ENCODE results near the gene FMN1.
A peak's percentile ranks its signal among the peaks of the same experiment; 100 is the strongest.

Gene FMN1

DNA sequence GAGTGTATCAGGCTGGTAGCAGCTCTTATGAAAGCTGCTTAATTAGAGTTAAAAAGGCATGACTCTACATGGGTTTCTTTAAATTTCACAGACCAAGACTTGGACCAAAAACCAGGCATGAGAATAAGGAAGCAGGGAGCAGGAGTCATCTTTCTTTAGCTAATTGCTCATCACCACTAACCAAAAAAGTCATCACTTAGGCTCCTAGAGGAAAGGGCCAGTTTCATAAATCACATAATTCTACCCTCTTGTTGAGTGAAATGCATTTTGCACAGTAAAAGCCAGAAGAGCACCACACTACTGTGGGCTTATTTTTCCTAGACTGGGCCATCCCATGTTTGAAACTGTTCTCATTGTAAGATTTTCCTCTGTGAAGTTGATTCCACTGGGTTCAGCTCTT lies 301.1 kb downstream of the FMN1 start:
- peaks cover 7% of the 10 kb centered on the region for H3K27me3 Mint-ChIP-seq
- H3K9me3 Mint-ChIP-seq, result no peaks in the 10 kb centered on the region
- no peaks in the 10 kb centered on the region for H3K4me1 Mint-ChIP-seq
- H3K4me3 Mint-ChIP-seq, result no peak overlapping the region
- DNase-seq, result no peak
- ATAC-seq, result no peak
- no peak overlapping the region for H3K27ac Mint-ChIP-seq

DNA sequence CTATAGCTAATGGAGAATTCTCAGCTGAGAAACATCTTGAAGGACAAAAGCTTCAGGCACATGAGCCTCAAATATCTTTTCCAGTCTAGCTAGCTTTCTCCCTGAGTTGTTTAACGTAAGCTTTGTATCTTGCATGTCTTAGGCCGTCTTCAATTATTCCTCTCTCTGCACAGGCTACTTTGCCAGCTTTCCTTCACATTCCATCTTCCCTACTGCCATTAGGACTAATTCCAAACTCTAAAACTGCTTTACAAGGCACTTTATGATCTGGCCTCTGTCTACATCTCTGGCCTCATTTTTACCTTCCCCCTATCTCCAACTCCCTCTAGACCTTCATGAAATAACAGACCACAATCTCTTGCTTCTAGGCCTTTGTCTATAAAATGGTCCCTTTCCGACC lies 305.3 kb downstream of the FMN1 start:
- Mint-ChIP-seq H3K4me1 (no peaks in the 10 kb centered on the region), H3K27ac (no peak overlapping the region), H3K9me3 (no peaks in the 10 kb centered on the region), H3K27me3 (no peaks in the 10 kb centered on the region), H3K4me3 (no peak overlapping the region)
- DNase-seq (no peak), ATAC-seq (no peak)

DNA sequence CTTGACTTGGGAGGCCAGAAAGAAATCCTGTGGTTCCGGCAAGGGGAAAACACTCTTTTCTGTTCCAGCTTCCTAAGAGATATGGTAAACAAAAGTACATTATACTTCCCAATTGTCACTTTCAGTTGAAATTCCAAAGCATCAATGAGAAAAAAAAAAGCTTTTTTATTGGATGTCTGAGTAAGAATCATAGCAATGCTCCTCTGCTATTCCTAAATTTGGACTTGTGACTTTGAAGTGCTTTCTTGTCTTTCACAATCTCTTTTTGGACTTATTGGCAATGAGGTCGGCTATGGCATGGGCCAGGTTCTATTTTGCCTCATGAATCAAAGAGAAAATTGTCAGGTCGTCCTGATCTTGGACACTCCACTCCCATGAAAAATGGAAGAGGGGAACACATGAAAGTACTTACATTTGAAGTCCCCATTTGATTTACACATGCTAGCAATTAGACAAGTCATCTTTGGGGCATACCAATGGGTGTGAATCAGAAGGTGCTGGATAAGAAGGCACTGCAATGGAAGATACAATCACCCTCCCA lies 306.2 kb downstream of the FMN1 start:
- DNase-seq, result no peak
- Mint-ChIP-seq H3K9me3 (no peaks in the 10 kb centered on the region), H3K27ac (no peak overlapping the region), H3K4me1 (no peaks in the 10 kb centered on the region), H3K4me3 (no peak overlapping the region), H3K27me3 (no peaks in the 10 kb centered on the region)
- no peak for ATAC-seq

DNA sequence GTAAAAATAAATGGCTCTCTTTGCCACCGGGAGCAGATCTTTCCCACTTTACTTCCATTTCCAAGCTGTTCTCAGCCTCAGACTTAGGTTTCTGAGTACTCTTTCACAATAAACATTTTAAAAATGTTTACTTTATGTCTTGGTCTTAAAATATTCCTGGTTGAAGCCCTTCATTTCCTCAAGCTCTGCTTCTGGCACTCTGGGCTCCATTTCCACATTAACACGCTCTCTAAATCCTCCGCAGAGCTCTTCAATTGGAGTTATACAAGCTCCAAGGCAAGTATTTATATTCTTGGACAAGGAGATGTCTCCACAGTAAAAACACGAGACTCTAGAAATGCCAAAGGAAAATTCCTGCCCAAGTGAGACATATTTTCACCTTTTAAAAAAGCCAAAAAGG lies 307.4 kb downstream of the FMN1 start:
- no peak overlapping the region for H3K4me3 Mint-ChIP-seq
- no peaks in the 10 kb centered on the region for H3K9me3 Mint-ChIP-seq
- H3K4me1 Mint-ChIP-seq, result no peaks in the 10 kb centered on the region
- H3K27ac Mint-ChIP-seq, result no peak overlapping the region
- no peak for DNase-seq
- no peaks in the 10 kb centered on the region for H3K27me3 Mint-ChIP-seq
- no peak for ATAC-seq

DNA sequence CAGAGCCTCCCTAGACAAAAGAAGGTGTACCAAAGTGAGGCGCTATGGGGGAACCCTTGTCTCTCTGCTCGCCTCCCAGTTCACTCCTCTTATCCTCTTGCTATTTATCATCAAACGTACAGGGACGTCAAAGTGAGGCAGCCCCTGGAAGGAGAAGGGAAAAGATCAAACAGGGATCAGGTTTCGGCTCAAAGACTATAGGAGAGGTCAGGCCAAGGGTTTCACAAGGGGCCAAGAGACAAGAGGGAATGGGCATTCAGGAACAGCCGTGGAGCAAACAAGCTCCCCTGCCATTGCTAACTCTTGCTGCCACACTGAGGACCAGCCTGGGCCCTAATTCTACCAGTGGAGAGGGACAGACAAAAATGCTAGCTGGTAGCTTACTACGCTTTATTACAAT lies 308.1 kb downstream of the FMN1 start:
- ATAC-seq (no peak), DNase-seq (no peak)
- H3K4me3 Mint-ChIP-seq, result no peak overlapping the region
- H3K27ac Mint-ChIP-seq, result no peak overlapping the region
- no peaks in the 10 kb centered on the region for H3K9me3 Mint-ChIP-seq
- H3K4me1 Mint-ChIP-seq, result no peaks in the 10 kb centered on the region
- H3K27me3 Mint-ChIP-seq, result no peaks in the 10 kb centered on the region

DNA sequence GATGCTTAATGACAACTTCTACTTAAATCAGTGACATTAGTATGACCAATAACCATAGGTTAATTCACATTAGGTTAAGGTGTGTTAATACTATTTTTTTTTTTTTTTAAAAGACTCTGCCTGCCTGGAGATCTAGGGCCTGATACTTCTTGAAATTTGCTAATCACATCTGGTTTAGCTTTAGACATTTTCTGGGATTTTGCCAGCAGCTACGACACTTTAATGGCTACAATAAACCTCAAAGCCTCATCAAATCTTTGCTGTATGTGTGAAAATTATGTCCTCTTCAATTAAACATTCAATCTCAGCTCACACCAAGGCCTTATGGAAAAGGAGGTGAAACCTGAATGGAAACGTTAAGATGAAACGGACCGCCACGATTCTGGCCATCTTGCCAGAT lies 308.8 kb downstream of the FMN1 start:
- Mint-ChIP-seq H3K4me1 (no peaks in the 10 kb centered on the region), H3K27me3 (no peaks in the 10 kb centered on the region), H3K4me3 (no peak overlapping the region), H3K9me3 (no peaks in the 10 kb centered on the region), H3K27ac (no peak overlapping the region)
- DNase-seq (no peak), ATAC-seq (no peak)

DNA sequence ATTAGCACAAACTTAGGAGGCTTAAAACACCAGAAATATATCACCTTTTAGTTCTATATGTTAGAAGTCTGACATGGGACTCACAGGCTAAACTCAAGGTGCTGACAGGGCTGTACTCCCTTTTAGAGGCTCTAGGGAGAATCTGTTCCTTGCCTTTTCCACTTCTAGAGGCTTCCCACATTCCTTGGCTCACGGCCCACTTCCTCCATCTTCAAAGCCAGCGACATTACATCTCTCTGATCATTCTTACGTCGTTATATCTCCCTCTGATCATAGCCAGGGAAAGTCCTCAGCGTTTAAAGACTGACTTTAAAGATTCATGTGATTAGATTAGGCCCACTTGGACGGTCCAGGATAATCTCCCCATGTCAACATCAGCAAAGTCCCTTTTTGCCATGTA lies 310.4 kb downstream of the FMN1 start:
- no peak for ATAC-seq
- Mint-ChIP-seq H3K4me3 (no peak overlapping the region), H3K27me3 (no peaks in the 10 kb centered on the region), H3K27ac (no peak overlapping the region), H3K4me1 (no peaks in the 10 kb centered on the region), H3K9me3 (no peaks in the 10 kb centered on the region)
- no peak for DNase-seq

DNA sequence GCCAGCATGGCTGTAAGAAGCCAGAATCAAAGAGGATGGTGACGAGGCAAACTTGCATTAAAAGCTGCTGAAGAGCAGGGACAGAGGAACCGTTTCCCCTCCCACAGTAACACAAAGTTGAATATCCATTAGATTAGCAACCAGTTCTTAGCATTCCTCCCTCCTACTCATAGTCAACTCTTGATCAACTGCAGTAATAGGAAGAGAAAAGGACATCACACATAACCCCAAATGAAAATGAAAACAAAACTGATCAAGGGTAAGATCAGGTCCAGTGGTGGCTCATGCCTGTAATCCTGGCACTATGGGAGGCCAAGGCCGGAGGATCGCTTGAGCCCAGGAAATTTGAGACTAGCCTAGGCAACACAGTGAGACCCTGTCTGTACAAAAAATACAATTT lies 311.6 kb downstream of the FMN1 start:
- Mint-ChIP-seq H3K9me3 (no peaks in the 10 kb centered on the region), H3K4me3 (no peak overlapping the region), H3K27me3 (peaks cover 6% of the 10 kb centered on the region), H3K4me1 (no peaks in the 10 kb centered on the region), H3K27ac (no peak overlapping the region)
- ATAC-seq, result no peak
- DNase-seq, result no peak

DNA sequence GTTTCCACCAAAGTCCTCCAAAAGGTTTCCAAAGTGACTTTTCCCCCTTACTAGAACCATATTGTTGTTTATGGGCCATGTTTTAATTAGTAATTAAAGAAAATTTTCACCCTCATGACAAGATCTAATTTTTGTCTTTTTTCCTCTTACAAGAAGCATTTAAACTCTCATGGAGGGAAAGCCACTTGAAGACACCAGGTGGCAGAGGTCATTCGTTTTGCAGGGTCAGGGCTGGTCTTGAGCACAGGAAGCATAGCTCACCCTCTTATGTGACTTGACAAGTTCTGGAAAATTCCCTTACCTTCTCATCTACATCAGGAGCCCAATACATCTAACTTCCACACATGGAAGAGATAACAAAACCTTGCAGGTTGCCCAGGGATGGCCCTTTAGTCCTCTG lies 313.0 kb downstream of the FMN1 start:
- H3K4me3 Mint-ChIP-seq, result no peak overlapping the region
- H3K27me3 Mint-ChIP-seq, result peaks cover 10% of the 10 kb centered on the region
- no peak overlapping the region for H3K27ac Mint-ChIP-seq
- DNase-seq (no peak), ATAC-seq (no peak)
- no peaks in the 10 kb centered on the region for H3K4me1 Mint-ChIP-seq
- no peaks in the 10 kb centered on the region for H3K9me3 Mint-ChIP-seq

DNA sequence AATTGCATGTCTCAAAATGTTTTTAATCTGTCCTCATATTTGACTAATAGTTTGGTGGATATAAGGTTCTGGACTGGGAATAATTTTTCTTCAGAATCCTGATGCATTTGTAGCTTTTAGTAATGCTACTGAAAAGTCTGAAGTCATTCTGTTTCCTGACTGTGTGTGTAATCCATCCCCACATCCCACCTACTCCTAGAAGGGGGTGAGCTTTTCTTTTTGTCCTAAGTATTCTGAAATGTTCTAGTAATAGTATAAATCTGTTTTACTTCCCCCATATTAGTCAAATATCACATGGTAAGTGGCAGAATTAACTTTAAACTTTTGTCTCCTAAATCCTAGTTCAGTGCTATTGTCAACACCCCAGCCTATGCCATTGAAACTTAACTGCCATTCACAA lies 313.9 kb downstream of the FMN1 start:
- peaks cover 10% of the 10 kb centered on the region for H3K27me3 Mint-ChIP-seq
- DNase-seq (no peak), ATAC-seq (no peak)
- no peak overlapping the region for H3K4me3 Mint-ChIP-seq
- no peaks in the 10 kb centered on the region for H3K9me3 Mint-ChIP-seq
- H3K4me1 Mint-ChIP-seq, result no peaks in the 10 kb centered on the region
- no peak overlapping the region for H3K27ac Mint-ChIP-seq

DNA sequence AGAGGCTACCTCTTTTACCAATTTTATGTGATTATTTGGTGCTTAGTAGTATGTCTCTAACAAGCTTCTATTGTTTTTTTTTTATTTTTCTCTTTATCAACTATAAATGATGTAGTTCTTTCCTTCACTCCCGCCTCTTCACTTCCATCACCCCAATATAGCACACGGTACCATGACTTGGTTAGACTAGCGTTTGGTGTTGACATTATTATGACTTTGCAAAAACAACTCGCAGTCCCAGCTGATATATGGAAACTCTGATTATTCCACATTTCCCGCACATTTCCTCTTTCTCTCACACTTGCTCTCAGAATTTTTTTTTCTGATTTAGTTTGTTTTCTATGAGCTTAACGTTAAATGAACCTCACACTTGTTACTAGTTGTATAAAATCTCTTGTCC lies 314.5 kb downstream of the FMN1 start:
- Mint-ChIP-seq H3K4me3 (no peak overlapping the region), H3K27me3 (peaks cover 10% of the 10 kb centered on the region), H3K9me3 (no peaks in the 10 kb centered on the region), H3K27ac (no peak overlapping the region), H3K4me1 (no peaks in the 10 kb centered on the region)
- ATAC-seq (no peak), DNase-seq (no peak)

DNA sequence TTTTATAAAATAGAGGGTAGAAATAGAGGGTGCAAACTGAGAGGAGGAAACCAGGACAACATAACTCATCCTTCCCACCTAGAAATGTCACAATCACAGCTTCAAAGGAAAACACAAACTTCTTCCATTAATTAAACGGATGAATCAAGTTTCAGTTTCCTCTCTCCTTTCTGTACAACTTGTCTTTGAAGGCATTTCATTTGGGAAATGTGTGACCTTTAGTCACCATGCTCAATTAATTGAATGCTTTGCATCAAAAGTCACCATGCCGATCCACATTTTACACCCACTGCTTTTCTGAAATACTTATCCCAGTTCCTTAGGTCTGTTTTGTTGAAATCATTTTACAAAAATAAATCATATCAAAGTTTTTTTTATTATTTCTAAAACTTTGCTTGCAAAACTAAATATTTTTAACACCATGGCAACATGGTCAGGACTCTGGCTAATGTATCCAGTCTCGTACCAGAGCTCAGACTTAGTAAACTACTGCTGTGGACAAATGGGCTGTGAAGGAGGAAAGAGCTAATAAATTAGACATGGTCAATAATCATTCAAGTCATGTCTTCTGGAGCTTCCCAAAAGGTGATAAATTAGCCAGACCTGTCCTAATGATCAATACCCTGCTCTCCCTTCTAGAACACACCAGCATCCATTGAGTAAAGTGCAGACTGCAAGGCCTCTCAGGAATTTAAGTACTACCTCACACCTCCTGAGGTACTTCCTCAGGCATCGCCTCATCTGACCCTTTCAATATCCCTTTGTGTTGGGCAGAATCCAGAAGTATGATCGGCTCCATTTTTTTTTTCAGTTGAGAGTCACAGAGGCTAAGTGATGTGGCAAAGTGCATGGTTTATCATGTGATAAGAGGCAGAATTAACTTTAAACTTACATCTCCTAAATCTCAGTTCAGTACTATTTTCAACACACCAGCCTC lies 315.4 kb downstream of the FMN1 start:
- Mint-ChIP-seq H3K9me3 (no peaks in the 10 kb centered on the region), H3K27me3 (peaks cover 10% of the 10 kb centered on the region), H3K4me3 (no peak overlapping the region), H3K27ac (no peak overlapping the region), H3K4me1 (no peaks in the 10 kb centered on the region)
- ATAC-seq (no peak), DNase-seq (no peak)

DNA sequence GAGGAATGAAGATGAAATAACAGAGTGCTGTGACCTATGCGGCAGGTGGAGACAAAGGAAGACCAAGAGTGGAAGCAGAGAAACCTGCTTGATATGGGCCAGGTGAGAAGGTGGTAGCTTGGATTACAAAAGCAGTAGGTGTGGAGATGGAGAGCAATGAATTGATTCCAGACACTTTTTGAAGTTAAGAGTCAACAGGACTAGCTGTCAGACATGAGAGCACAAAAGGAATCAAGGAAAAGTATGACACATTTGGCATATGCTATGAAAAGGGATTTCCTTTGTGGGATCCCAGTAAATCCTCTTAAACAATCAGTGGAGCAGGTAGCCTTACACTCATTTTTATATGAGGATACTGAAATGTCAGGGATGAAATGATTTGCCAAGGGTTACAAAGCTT lies 316.2 kb downstream of the FMN1 start:
- H3K27ac Mint-ChIP-seq, result peak overlapping the region in 1 of 2 donors; percentile 37
- H3K27me3 Mint-ChIP-seq, result peaks cover 10% of the 10 kb centered on the region
- no peaks in the 10 kb centered on the region for H3K9me3 Mint-ChIP-seq
- ATAC-seq (no peak), DNase-seq (no peak)
- no peak overlapping the region for H3K4me3 Mint-ChIP-seq
- H3K4me1 Mint-ChIP-seq, result no peaks in the 10 kb centered on the region

DNA sequence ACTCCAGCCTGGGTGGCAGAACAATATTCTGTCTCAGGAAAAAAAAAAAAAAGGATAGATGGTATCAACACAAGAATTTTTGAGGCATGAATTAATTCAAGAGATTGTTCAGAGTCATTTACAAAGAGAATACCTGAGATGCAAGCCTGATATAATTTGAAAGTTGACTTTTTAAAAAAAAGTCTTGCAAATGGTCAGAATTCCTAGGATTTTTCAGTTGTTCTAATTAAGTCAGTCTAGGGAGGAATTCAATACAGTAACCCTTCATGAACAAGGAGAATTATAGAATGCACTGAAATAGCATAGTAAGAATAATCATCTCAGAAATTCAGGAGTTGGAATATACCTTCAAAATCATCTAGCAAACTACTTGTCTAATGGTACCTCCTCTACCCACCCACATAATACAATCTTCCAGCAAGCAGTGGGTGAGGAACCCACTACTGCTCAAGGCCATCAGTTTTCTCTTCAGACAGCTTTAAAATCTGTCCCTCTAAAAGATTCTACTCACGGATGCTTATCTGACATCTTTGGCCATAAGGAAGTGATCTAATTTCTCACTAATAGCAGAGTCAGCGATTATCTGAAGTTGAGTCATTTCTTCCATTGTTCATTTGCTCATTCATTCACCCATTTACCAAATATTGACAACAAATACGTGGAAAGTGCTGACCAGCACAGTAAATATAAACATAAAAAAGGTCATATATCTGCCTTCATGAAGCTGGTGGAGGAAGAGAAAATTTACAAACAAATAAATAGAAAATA lies 317.1 kb downstream of the FMN1 start:
- no peak overlapping the region for H3K4me3 Mint-ChIP-seq
- H3K4me1 Mint-ChIP-seq, result no peaks in the 10 kb centered on the region
- no peaks in the 10 kb centered on the region for H3K9me3 Mint-ChIP-seq
- peaks cover 10% of the 10 kb centered on the region for H3K27me3 Mint-ChIP-seq
- ATAC-seq (no peak), DNase-seq (no peak)
- H3K27ac Mint-ChIP-seq, result no peak overlapping the region

DNA sequence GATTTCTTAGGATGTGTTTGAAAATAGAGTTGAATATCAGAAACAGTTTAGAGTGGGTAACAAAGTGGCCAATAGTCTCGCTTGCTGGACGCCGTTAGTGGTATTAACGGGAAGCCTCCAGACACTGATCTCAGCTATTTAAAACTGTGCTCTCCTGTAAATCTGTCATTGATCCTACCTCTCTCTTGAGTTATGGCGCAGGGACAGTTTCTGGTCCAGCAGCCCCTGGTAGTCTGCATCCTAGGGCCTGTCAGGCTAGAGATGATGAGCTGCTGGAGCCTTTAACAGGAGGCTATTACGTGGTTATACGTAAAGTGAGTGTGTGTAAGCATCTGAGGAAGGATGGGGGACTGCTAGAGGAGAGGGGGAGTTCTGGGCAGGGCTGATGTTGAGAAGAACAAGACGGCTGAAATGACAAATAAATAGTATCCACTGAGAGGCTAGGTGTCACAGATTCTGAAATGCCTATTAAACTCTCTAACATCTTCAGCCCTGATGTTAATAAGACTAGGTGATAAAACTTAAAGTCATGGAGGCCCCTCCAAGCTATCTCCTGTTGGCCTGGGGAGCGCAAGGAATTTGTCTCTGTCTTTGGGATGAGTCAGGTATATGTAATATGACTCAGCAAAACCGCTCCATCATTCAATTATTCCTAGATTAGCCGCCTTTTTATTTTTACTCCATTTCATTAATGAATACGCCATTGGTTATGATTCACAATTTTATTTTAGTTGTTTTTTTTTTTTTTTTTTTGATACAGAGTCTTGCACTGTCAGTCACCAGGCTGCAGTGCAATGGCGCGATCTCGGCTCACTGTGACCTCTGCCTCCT lies 321.0 kb downstream of the FMN1 start:
- Mint-ChIP-seq H3K9me3 (no peaks in the 10 kb centered on the region), H3K4me3 (no peak overlapping the region), H3K27me3 (peaks cover 9% of the 10 kb centered on the region), H3K4me1 (no peaks in the 10 kb centered on the region), H3K27ac (no peak overlapping the region)
- ATAC-seq, result no peak
- no peak for DNase-seq
